ENCODE results near the gene APOBEC3A.
"Not testable (repeated sequence)": the region's sequence is repeated elsewhere in the genome, so short reads cannot be mapped to it uniquely, and the experiment has no call there.

Gene APOBEC3A

DNA sequence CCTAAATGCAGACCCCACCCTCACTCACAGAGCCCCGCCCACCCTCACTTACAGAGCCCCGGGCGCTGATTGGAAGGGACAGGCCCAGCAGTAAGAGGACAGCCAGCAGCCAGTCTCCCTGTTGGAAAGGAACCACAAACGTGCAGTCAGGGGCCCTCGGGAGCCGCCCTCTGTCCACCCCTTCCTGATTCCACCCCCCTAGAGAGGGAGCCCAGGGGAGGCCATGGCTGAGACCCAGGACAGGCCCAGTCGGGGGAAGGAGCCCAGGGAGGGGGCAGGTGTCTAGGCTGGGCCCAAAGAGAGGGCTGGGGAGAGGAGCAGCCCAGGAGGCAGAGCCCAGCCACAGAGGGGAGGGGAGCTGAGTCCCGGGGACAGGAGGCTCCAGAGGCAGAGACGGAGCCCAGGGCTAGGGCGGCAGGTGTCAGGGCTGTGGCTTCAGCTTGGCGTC is 5.9 kb downstream of the APOBEC3A start:
- not testable (repeated sequence) for DNase-seq

DNA sequence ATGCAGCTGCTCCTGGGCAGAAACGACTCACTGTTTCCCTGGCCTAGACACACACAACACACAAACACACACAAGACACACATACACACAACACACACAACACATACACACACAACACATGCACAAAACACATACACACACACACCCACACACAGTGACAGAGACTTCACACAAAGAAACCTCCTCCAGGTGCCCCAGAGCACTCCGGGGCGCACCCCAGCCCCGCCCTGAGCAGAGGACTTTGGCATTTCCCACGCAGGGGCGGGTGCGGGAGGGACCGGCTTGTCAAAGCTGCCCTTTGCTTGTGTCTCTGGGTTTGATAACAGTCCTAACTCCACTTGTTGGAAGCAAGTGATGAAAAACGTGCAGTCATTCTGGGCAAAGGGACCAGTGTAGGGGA is 6.5 kb downstream of the APOBEC3A start:
- DNase-seq: no peak

GRCh38 chr22:38964306-38964705 is 6.9 kb downstream of the APOBEC3A start:
- DNase-seq: no peak

DNA sequence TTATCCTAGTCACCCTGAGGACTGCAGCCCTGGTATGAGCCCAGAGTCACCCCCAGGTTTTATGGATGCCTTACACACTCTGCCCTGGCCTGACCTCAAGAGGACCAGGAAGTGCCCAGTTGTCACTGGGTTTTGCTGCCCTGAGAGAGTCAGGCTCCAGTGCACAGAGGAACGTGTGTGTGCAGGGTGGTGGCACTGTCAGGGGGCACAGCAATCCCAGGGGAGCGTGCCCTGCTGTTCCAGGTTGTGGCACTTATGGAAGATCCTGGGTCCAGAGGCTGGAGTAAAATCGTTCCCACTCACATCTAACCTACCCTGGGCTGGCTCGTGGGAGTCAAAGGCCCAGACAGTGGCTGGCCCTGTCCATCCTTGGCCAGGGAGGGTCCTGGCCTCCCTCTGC is 7.6 kb downstream of the APOBEC3A start:
- no peak for DNase-seq

DNA sequence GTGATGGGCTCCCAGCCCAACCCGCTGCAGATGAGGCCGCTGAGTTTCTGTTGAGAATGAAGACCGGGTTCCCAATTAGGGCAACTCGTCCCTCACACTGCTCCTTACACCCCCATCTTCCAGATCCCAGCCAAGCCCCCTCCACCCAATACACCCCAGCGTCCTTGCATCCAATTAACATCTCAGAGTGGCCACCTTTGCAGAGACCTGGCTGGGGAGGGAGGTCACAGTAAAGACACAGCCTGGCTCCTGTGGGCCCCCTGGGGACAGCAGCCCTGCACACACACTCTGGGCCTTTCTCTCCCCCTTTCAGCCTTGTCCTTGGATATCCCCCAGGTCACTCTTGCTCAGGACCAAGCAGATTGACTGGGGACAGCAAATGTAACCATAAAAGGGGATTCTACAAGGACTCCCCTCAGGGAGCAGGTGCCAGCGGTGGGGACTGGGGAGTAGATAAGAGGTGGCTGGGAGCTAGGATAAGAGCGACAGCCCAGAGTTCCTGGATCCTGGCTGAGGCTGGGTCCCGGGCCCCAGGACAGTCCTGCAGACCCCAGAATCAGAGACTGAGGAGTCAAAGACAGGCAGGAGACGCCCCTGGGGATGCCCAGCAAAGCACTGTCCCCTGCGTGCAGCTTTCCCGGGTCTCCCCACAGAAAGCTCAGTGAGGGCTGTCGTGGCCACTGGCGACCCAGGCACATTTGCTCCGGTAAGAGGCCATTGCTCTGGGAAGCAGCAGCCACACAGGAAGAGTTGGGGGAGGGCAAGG is 8.4 kb downstream of the APOBEC3A start:
- no peak for DNase-seq

GRCh38 chr22:38966380-38966702 is 8.9 kb downstream of the APOBEC3A start:
- no peak for DNase-seq

DNA sequence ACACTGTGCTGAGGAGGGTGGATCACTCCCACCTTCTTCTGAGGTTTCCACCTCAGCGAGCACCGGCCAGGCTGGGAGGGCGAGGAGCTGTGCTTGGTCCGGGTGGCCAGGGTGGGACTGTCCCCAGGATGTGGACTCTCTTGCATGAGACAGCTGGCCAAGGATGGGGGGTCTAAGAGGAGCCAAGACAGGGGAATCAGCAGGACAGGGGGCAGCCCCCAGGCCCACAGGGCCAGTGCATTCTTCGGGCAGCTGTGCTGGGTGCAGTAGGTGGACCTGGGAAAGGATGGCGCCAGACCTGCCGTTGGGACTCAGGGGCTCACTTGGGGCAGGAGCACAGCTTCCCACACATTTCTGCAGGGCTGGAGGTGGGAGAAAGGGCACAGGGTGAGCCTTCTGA is 9.5 kb downstream of the APOBEC3A start:
- DNase-seq: no peak

GRCh38 chr22:38967451-38968450 is 10.3 kb downstream of the APOBEC3A start:
- DNase-seq: no peak

DNA sequence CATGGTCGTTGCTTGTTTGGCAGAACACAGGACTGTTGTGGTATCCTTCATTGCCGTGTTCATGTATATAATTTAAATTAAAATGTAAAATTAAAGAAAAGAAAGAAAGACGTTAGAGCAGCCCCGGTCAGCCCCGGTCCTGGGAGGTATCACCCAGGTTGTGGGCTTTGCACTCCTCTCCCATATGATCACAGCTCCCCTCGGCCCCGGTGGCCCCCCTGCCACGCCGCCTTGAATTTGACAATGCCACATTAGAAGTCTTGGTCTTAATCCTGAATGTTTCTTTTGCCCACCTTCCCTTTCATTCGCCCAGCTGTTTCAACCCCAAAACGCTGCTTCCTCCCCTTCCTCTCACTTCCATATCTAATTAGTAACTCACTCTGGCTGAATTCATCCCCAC is 11.4 kb downstream of the APOBEC3A start:
- no peak for DNase-seq

DNA sequence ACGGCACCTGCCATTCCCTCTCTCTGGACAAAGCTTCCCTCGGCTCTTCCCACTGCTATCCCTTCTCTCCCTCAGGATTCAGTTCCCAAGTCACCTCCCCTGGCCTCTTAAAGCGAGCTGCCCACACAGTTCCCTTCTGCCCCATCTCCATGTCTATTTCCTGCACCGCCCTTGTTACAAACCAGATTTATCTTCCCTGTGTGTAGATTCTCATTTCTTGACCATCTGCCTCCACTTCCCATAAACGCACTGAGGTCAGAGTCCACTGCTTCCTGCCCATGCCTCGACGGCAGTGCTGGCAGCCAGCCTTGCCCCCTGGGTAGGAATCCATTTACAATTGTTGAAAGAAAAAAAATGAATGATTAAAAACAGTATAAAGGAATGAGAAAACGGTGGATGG is 13.1 kb downstream of the APOBEC3A start:
- no peak for DNase-seq

- no peak for DNase-seq
Observed at GRCh38 chr22:38971202-38971601, 13.8 kb downstream of the APOBEC3A start.

DNA sequence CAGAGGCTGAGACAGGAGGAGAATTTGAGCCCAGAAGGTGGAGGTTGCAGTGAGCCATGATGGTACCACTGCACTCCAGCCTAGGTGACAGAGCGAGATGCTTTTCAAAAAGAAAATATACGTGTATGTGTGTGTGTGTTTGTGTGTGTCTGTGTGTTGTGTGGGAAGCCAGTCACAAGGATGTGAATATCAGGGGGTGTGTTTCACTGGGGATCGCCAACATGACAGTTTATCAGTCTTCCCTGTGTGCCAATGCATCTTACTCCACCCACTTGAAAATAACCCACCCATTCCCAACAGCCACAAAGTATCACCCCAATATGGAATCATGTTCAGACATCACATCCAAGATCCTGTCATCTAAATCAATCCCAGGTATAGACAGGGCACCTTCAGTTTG is 14.4 kb downstream of the APOBEC3A start:
- no peak for DNase-seq

DNA sequence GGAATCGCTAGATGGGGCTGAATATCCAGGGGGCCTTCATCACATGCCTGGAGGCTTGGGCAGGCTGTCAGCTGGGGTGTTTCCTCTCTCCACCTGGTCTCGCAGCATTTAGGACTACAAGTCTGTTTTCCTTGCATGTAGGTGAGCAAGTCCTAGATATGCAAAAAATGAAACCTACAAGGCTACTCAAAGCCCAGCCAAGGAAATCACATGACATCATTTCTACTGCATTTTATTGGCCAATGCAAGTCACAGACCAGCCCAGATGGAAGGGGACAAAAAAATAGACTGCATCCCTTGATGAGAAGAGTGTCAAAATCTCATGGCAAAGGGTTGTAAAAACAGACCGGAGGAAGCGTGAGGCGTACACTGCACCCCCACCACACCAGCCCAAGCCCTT is 15.1 kb downstream of the APOBEC3A start:
- DNase-seq: no peak

GRCh38 chr22:38973289-38974169 is 16.1 kb downstream of the APOBEC3A start:
- DNase-seq: no peak

DNA sequence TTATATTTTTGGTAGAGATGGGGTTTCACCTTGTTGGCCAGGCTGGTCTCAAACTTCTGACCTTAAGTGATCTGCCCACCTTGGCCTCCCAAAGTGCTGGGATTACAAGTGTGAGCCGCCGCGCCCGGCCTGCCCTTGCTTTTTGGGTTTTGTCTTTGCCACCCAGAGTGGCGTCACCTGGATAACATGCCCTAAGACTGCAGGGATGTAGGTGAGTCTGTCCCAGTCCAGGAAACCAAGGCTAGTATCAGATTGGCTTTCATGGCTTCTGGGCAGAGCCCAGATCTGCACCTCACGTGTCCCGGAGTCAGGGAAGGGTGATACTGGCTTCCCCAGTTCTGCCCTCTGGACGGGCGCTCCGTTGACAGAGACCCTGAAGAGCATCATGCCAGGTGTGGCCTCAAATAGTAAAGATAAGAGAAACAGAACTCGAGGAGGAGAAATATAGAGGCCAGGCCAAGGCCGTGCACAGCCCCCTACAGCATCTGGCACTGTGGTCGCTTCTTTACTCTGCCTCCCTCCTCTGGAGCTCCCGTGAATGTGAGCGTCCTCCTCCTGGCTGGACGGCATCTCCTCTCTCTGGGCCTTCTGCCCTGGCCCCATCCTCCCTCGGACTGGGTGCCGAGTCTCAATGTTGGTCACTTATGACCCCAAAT is 16.9 kb downstream of the APOBEC3A start:
- DNase-seq: no peak

DNA sequence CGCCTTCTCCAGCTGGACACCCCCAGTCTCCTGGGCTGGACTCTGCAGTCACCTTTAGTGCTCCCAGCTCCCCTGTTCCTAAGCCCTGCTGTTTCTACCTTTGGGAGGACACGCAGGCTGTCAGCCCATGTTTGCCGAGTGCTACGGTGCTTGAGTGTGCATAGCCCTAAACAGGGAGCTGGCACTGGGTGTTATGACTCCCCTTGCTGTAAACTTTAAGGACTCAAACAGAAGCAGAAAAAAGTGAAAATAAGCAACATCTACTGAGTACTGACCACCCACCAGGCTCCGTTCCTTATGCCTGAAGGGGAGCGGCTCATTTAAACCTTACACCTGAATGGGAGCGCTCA is 17.4 kb downstream of the APOBEC3A start:
- DNase-seq: no peak

DNA sequence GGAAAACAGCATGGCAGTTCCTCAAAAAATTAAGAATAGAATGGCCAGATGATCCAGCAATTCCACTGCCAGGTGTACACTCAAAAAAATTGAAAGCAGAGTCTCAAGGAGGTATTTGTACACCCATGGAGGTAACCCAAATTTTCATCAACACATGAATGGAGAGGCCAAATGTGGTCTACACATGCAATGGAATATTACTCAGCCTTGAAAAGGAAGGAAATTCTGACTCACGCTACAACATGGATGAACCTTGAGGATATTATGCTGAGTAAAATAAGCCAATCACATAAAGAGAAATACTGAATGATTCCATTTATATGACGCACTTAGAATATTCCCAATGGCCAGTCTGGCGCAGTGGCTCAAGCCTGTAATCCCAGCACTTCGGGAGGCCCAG is 19.9 kb downstream of the APOBEC3A start:
- DNase-seq: not testable (repeated sequence)

- not testable (repeated sequence) for DNase-seq
Observed at GRCh38 chr22:38980587-38980986, 23.2 kb downstream of the APOBEC3A start.

- DNase-seq: no peak
Observed at GRCh38 chr22:38981005-38981991, 23.9 kb downstream of the APOBEC3A start.

- DNase-seq: no peak
Observed at GRCh38 chr22:38981992-38982927, 24.9 kb downstream of the APOBEC3A start, which contains the start of gene APOBEC3B. TSS of gene APOBEC3B (plus strand) at chr22:38982347. CDS start at chr22:38982454, 107 bp downstream.

All from DMS 273 treated with DMSO at 0.1 percent for 48 hours (cell line).